PC-9 (cell line): ENCODE measurements around the gene CRADD.

Source experiments
- CTCF ChIP-seq: fragments of 200-600 bp; sonication (generic); conservative IDR thresholded peaks from 2 replicates; pipeline ENCODE4 v1.6.1; 2017; ENCODE audit warnings: mixed run types, antibody characterized with exemption, mild to moderate bottlenecking, moderate library complexity
- EZH2 ChIP-seq: fragments of 200-600 bp; sonication (generic); IDR thresholded peaks from 2 replicates; pipeline ENCODE4 v1.8.0; 2017; ENCODE audit warnings: antibody characterized with exemption, low read depth

GRCh38 chr12:93876360-93876759, 199.2 kb downstream of the CRADD start:
- TF ChIP-seq CTCF: no peak
- no peak for TF ChIP-seq EZH2
